Activated T-helper 1 cell treated with anti-CD3 and anti-CD28 coated beads, Interleukin-2, amount 50 U/mL, for 16 hours (primary cell): ENCODE results near the gene IMMP2L.

Experiments
- DNase-seq, 2 donors: peaks; one replicate each; pipeline ENCODE4 v3.0.0-alpha.2; 2020; ENCODE audit warnings: low read depth in 1 of 2, low spot score in 1 of 2

Gene IMMP2L

DNA sequence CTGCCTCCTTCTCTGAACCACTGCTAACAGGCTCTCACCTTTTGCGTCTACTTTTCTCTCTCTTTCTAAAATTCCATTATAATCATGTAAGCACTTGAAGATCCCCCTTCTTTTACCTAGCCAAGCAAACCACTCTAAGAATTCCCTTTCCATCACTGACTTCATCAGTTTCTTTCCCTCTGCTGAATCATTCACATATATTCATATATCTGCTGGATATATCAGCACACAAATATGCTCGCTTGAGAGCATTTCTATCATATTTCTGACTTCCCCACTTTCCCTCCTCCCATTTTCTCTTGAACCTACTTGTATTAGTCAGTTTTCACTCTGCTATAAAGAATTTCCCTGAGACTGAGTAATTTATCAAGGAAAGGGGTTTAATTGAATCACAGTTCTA, 555.6 kb downstream of the IMMP2L start:
- DNase-seq = no peak

DNA sequence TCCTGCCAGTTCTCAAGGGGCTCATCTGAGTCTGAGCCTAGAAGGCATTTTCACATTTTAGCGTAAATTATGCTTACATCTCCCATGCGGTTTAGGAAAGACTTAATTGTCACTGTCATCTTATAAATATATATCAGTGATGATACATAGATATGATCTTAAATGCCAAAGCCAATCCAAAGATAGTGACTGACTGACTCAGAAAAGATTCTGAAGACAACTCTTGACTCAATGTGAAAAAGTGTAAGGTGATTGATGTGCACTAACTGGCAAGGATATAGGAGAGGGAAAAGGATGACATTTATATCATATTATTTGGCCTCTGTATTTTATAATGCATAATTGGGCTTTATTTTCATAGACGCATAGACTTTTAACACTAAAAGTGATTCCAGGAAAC, 556.3 kb downstream of the IMMP2L start:
- no peak for DNase-seq

DNA sequence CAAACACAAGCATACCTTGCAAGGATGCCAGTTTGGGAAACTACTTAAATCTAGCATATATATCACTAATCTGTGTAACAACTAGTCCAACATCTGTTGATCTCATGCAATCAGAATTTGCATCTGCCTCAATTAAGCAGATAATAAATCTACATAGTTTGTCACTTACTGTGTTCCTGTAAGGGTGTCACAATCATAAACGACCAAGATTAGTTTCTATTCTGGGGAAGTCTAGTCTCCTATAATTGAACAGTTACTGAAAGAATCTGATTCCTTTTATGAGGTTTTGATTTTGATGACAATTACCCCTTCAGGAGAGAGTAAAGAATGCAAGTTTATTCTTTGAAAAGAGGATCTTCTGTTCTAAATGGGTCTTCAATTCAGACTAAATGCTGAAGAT, 556.8 kb downstream of the IMMP2L start:
- no peak for DNase-seq

DNA sequence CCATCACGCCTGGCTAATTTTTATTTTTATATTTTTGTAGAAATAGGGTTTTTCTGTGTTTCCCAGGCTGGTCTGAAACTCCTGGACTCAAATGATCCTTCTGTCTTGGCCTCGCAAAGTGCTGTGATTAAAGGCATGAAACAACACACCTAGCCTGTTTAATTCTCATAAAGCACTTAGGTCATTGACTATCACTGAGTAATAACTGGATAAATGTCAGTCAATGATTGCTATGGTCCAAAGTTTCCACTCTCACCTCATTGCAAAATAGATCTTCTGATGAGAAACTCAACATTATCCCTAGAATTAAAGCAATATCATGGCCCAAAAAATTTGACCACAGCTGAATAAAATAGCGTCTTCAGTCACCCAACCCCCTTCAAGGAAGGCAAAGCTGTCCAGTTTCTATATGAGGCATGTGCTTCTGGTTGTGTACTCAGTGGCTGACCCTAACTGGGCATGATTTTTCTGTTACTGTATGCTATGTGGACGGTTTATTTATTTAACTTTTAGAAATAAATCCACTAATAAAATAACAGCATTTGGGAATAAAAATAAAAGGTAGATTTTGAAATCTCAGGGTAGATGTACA, 557.9 kb downstream of the IMMP2L start:
- no peak for DNase-seq

DNA sequence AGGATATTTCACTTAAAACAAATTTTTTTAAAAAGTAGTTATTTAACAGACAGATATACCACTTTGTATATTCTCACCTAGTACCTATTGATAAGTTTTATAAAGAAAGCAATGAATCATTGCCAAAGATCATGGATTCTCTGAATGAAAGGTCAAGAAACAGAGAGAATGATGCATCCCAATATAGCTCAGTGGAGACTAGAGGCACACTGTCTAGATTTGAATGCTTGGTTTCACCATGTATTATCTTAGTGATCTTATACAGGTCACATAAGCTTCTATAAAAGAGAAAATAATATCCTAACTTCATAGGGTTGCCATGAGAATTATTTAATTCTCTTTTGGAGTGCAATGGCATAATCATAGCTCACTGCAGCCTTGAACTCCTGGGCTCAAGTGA, 558.4 kb downstream of the IMMP2L start:
- DNase-seq = no peak

DNA sequence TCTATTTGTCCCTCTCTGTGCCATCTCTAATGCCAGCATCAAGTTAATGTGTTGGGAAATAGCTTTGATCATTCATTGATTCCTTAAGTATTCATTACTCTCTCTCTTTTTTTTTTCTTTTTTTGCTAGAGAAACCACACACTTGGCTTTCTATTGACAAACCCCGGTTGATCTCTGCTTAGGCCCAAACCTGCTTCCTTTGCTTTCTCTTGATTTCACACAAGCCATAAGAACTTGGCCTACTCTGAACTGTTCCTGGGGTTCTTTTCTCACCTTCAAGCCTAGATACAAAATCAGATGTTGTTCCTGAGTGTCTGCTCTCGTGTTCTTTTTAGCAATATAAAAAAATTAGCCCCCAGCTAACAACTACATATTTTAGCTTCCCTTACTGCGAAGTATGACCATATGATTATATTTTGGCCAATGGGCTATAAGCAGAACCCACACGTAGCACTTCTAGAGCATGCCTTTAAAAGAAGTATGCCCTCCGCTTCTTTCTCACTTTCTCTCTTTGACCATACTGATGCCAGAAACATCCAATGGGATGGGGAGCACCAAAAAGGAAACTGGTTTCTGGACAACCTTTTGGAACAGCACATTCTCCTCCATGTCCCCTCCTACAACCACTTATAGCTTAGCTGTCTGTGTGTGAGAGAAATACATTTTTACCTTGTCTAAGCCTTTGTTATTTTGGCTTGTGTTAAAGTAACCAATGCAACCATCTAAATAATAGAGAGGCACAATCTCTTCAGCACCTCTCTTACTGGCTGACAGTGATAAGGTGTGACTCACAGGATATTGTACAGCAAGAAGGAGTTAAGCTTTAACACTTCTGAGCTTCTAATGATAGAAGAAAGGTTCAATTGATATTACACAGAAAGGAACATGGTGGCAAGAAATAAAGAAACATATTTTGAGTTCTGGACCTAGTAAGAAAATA, 568.0 kb downstream of the IMMP2L start:
- no peak for DNase-seq

DNA sequence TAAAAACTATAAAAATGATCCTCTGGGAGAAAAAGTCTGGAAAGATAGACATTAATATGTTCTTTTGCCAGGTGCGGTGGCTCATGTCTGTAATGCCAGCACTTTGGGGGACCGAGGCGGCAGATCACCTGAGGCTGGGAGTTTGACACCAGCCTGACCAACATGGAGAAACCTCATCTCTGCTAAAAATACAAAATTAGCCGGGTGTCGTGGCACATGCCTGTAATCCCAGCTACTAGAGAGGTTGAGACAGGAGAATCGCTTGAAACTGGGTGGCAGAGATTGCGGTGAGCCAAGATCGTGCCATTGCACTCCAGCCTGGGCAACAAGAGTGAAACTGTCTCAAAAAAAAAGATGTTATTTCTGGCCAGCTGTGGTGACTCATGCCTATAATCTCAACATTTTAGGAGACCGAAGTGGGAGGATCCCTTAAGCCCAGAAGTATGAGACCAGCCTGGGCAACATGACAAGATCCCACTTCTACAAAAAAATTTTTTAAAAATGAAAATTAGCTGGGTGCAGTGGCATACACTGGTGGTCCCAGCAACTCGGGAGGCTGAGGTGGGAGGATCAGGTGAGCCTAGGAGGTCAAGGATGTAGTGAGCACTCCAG, 573.3 kb downstream of the IMMP2L start:
- no peak for DNase-seq

DNA sequence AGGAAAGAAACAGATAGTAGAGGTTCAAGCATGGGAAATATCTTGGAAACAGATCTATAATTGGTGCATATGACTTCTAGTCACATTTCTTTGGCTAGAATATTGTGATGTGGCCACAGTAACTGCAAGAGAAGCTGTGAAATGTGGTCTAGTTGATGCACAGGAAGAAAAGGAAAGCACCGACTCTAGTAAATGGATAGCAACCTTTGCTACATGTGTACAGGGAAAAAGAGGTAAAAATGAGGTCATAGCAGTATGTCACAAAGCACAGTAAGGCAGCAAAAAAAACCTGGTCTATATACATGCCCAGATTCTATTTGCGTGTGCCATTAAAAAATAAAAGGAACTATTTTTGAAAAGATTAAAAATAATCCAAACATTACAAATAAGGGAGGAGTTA, 573.9 kb downstream of the IMMP2L start:
- no peak for DNase-seq

DNA sequence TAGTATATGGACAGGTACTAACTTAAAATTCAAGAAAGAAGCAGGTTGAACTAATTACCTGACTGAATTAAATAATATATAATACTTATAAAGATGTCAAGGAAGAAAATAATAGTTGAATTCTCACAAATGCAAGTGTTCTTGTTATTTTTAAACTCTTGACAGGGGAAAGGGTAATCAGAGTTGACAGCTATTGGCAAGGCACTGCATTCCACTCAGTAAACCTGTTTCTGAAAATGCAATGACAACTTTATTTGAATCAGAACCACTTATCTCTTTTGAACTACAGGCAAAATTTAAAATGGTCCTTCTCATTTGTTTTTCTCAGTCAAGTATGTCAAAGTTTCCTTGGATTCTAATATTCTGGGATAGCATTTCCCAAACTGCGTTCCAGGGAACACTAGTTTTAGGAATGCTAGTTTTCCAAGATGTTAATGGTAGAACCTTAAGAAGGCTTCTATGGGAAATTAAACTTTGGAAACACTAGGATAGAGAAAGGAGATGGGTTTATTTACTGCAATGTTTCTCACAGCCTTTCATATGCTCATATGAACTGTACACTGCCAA, 575.1 kb downstream of the IMMP2L start:
- no peak for DNase-seq

DNA sequence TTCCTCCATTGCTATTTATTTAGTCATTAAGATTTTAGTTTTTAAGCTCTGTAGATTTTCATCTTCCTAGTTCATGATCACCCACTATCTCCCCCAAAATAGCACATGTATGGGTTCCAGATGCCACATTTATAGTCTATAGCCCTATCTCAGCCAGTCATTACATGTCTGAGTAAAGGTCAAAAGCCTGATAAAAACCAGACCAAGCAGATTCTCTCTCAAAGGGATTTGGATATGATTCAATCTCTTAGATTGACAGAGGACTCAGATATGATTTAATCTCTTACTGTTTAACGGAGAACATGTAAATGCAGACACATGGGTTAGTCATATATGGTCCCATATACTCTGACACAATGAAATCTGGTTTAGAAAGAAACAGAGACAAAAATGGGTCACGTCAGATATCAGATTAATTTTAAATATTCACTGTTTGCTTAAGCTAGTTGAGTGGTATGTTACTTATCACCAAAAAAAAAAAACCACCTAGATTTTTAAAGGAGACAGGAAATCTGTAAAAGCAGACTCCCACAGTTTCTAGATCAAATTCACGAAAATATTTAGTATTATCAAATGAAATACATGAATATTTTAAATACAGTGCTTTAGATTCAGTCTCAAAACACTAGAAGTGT, 578.4 kb downstream of the IMMP2L start:
- DNase-seq = no peak

DNA sequence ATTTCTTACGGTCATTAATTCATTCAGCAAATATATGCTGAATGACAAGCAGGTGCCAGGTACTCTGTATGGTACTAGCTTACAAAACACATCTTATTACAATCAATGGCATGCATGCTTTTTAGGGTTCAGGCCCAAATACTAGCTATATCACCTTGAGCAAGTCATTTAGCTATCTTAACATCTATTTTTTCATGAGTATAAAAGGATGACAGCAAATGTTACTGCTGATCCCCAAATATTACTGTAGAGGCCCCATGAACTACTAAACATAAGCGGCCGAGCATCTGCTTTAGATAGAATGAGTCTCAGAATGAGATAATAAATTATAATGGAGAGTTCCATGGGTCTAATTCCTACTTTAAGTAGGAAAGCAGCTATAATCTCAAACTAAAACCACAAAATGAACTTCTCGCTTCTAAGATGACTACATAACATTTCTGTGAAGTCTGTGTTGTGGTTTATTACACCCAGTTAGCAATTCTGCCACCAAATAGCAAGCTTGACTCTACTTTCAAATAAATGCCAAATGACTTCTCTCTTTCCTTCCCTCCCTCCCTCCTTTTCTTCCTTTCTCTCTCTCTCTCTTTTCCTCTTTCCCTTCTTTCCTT, 585.1 kb downstream of the IMMP2L start:
- no peak for DNase-seq

DNA sequence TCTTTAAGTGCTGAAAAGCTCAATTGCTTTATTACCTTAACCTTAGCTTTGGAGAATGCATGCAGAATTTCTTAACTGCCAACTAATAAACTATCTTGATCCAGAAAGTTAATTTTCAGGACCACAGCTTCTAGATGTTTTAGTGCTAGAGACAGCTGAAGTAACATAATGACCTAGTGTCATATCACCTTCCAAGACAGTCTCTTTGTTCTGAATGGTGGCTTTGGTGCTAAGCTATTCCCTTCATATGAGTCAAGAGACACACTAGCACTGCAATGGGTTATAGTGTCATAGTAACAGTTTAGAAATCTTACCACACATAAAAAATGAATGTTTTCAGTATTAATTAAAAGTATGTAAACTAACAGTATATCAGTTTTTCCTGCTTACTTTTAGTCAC, 586.8 kb downstream of the IMMP2L start:
- DNase-seq = no peak

DNA sequence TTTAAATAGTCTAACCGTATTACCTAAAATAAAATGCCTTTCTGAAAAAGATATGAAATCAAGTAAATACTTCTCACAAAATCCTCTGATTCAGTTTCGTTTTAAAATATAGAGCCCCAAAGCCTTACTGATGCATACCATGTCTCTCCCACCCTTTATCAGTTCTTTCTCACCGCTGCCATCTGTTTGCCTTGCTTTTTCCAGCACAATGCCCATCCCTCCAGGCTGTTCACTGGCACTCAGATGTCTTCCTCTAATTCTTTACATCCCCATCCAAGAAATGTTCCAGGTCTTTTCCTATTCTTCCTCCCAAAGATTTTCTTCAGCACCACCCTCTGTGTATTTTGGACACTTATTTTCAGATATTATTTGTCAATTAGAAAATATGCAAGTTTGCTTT, 587.9 kb downstream of the IMMP2L start:
- no peak for DNase-seq

DNA sequence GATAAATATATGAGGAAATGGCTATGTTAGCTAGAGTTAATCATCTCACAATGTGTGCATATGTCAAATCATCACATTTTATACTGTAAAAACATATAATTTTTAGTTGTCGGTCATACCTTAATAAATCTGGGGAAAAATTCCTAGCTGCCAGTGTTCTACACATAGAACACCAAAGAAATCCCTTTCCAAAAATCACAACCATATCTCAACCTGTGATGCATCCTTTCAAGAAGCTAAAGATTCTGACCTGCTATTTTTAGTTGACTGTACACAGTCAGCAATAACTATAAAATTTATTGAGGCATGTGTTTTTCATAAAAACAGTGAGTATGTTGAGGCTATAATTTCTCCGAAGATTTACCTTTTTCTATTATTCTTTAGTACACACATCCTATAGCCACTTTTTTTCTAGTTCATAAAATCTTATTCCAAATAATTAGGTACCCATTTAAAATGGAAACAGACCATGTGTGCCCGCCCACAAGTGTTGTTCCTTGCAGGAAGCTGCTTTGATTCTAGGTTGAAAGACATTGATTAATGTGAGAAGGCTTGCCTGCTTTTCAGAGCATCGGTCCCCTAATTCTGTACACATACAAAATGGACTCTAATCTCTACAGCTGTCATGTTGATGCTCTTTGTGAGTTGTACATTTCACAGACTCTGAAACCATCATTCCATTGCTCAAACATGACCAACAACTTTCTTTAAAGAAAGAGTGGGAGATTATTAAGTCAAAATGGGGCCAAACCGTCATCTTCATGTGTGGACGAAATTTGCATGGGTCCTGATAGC, 588.9 kb downstream of the IMMP2L start:
- no peak for DNase-seq

DNA sequence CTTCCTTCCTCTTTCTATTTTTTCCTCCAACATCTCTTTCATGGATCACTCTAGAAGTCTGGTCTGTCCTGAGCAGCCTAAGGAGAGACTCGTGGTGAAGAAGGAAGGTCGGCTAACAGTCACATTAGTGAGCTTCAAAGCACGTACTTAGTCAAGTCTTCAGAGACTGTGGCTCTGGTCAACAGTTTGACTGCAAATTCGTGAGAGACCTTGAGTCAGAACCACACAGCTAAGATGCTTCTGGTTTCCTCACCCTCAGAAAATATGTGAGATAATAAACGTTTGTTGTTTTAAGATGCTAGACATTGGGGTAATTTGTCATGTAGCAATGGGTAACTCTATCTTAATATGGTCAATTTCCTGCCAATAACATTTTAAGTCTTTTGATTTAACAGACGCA, 597.5 kb downstream of the IMMP2L start:
- no peak for DNase-seq

DNA sequence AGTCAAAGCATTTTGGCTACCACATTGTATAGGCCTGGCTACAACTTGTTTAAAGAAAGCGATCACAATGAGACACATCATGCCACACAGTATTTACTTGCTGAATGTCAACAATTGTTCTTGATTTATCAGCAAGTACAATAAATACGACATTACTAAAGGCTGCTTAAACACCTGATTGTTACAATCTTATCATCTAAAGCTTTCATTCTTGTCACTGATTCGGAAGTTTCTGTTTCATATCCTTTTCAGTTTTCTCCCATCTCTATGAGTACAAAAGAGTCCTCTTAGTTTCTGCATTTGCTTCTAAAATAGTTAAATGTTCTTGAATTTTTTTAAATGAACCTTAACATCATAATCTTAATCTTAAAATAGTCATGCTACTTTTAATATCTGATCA, 599.5 kb downstream of the IMMP2L start:
- DNase-seq = no peak

DNA sequence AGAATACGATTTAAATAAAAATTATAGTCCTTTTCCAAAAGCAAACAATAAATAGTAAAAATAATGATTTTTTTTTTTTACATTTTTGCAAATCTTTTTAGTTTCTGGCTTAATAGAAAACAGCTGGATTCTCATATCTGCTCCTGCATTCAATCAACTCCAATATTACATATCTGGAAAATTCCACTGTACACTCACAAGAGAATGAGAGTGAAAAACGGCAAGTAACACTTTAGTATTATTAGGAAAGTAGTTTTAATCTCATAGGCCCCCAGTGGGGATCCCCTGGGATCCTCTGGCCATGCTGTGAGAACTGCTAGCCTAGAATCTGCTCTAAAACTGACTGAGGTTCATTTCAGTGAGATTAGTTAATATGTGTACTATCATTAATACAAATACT, 599.9 kb downstream of the IMMP2L start:
- no peak for DNase-seq

DNA sequence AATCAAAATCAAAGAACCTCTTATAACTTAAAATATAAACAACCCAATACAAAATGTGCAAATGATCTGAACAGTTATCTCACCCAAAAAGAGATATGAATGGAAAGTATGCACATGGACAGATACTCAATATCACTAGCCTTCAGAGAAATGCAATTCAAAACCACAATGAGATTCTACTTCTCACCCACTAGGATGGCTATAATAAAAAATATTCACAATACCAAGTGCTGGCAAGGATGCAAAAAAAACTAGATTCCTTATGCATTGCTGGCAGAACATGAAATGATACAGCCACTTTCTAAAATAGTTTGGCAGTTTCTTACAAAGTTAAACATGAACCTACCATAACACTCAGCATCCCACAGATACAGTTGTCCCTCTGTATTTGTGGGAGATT, 601.5 kb downstream of the IMMP2L start:
- DNase-seq = no peak

DNA sequence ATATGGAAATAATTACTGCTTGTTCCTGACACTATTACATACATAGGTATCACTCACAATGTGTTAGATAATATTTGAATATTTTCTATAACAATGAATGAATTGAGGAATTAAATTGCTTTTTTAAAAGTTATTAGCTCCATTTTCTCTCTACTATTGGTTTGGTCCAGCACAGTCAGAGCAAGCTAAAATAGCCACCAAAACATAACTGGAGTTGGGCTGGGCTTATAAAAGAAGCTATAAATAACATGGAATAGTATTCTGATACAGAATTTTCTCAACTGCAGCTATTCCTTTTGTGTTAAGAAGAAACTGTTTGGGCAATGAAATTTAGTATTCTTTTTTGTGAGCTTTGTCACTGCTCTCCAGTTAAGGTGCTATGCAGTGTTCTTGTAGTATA, 614.0 kb downstream of the IMMP2L start:
- DNase-seq = no peak

DNA sequence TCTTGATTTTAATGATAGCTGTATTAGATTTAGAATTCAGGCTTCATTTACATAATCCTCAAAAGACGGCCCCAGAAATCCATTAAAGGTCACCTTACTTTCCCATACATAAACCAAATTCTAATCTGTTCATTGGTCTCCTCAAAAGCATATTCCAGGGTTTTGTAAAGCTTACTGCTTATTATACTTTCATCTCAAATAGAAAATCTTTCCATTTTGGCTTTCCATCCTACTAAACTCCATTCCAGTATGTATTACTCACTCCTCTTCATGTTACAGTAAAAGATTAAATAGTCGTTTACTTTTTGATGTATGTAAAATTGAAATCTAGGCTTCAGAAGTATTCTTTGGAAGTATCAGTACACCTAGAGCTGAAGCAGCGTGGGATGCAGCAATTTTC, 614.9 kb downstream of the IMMP2L start:
- DNase-seq = no peak
